BLaER1 treated with 17β-estradiol and CSF1 and Interleukin-3, amounts not matched to agents 10 nM and 100 nM (cell line): Measurements from ENCODE around the gene KIAA1958.

ENCODE experiments used
- H3K27ac ChIP-seq, 11 experiments: shearing (Covaris generic); formaldehyde crosslinking; 2 replicates each; pipeline ENCODE4 v1.8.1; 2022
- H3K27me3 ChIP-seq, 11 experiments: shearing (Covaris generic); formaldehyde crosslinking; 2 replicates each; pipeline ENCODE4 v1.8.1; 2022
- H3K36me3 ChIP-seq, 11 experiments: shearing (Covaris generic); formaldehyde crosslinking; 2 replicates each; pipeline ENCODE4 v1.8.1; 2022
- H3K4me1 ChIP-seq, 10 experiments: shearing (Covaris generic); formaldehyde crosslinking; 2 replicates each; pipeline ENCODE4 v1.8.1; 2022
- H3K4me2 ChIP-seq, 11 experiments: shearing (Covaris generic); formaldehyde crosslinking; 2 replicates each; pipeline ENCODE4 v1.8.1; 2022
- H3K4me3 ChIP-seq, 10 experiments: shearing (Covaris generic); formaldehyde crosslinking; 2 replicates each; pipeline ENCODE4 v1.8.1; 2022
- H3K9ac ChIP-seq, 11 experiments: shearing (Covaris generic); formaldehyde crosslinking; 2 replicates each; pipeline ENCODE4 v1.8.1; 2022
- H3K9me3 ChIP-seq, 11 experiments: shearing (Covaris generic); formaldehyde crosslinking; replicated peaks in 1 of 11; 2 replicates each; pipeline ENCODE4 v1.8.1; 2022
- H4K20me1 ChIP-seq, 11 experiments: shearing (Covaris generic); formaldehyde crosslinking; 2 replicates each; pipeline ENCODE4 v1.8.1; 2022
- Cebpa-rat ChIP-seq, 11 experiments: shearing (Covaris generic); IDR thresholded peaks; 2 replicates each; pipeline ENCODE4 v1.8.1; 2022

The KIAA1958 gene

GRCh38 chr9:112550531-112550930 is 63.9 kb downstream of the KIAA1958 start:
- no peaks in the 10 kb centered on the region for H3K27me3 ChIP-seq
- peaks cover 6 to 35% (median 20%) of the 10 kb centered on the region in 10 experiments; a peak in 17 of 20 replicates for H3K4me1 ChIP-seq
- no peak for TF ChIP-seq Cebpa-rat (IDR thresholded peaks at IDR 0.05)

DNA sequence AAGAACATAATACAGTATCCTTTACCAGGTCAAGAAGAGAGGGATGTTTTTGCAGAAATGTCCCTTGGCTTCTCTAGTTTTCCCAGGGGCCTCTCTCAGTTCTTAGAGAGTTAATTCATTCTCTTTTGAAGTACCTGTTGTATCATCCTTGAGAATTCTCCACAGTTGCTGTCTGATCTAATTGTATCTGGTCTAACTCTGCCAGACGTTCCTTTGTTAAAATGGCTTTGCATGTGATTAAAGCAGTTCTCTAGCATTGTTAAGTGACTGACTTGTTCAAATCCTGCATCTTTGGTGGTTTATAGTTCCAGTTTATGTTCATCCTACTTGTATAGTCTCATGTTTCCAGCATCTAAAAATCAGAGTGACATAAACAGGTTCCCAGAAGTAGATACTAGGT is 65.0 kb downstream of the KIAA1958 start:
- Histone ChIP-seq H3K4me2 (no peak overlapping the region), H4K20me1 (peaks cover 0 to 46% (median 7%) of the 10 kb centered on the region in 11 experiments; a peak in 8 of 22 replicates), H3K27me3 (no peaks in the 10 kb centered on the region), H3K9ac (no peak overlapping the region), H3K36me3 (peaks cover 0 to 21% (median 11%) of the 10 kb centered on the region in 11 experiments; a peak in 10 of 22 replicates), H3K9me3 (peaks cover 0 to 11% (median 5%) of the 10 kb centered on the region in 11 experiments; a peak in 8 of 22 replicates), H3K4me3 (no peak overlapping the region), H3K4me1 (peaks cover 6 to 30% (median 20%) of the 10 kb centered on the region in 10 experiments; a peak in 17 of 20 replicates), H3K27ac (no peak overlapping the region)
- TF ChIP-seq Cebpa-rat (IDR thresholded peaks at IDR 0.05), result no peak

More at GRCh38 chr9:112550531-112550930, 63.9 kb downstream of the KIAA1958 start:
- Histone ChIP-seq H3K27ac (no peak overlapping the region), H3K4me2 (peak overlapping the region in 2 of 11 experiments; percentile 63 to 65; a peak in 4 of 22 replicates), H4K20me1 (peaks cover 0 to 35% (median 3%) of the 10 kb centered on the region in 11 experiments; a peak in 6 of 22 replicates), H3K9ac (no peak overlapping the region), H3K9me3 (peaks cover 0 to 18% (median 12%) of the 10 kb centered on the region in 11 experiments; a peak in 11 of 22 replicates), H3K4me3 (no peak overlapping the region), H3K36me3 (peaks cover 0 to 25% (median 10%) of the 10 kb centered on the region in 11 experiments; a peak in 9 of 22 replicates)

DNA sequence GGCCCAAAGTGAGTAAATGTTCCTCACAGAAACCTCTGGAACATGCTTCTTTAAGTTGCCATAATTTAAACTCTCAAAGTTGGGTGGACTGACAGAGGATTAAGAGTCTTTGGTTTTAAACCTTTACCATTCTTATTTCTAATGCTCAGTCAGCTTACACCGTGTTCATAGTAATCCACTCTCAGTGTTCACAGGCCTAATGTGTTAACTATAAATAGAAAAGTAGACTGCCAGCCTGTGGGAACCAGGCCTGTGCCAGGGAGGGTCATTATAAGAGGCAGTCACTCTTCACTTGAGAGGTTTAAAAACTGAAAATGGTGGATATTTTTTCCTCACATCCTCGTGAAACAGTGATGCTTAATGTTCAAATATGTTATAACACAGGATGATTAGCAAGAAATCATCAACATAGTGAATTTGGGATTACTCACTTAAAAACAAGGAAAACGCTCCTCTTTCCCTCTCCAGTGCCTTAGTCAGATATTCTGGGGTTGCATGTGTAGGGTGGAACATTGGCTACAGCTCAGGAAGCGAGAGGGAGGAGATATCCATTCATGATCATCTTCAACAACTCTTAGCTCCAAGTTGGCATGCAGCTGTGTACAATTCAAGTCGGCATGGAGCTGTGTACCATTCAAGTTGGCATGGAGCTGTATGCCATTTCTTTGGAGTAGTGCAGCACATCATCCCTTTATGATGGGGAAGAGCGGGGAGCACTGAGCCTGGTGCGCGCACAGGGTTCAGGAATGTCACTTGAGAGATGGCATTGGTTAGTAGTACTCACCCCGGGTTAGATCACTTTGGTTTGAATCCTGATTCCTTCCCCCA is 65.8 kb downstream of the KIAA1958 start:
- Histone ChIP-seq H3K27me3 (no peaks in the 10 kb centered on the region), H3K9me3 (peaks cover 0 to 4% (median 0%) of the 10 kb centered on the region in 11 experiments; a peak in 2 of 22 replicates), H4K20me1 (peaks cover 0 to 54% (median 8%) of the 10 kb centered on the region in 11 experiments; a peak in 9 of 22 replicates), H3K4me1 (peaks cover 6 to 30% (median 20%) of the 10 kb centered on the region in 10 experiments; a peak in 17 of 20 replicates), H3K27ac (no peak overlapping the region), H3K36me3 (peaks cover 0 to 27% (median 11%) of the 10 kb centered on the region in 11 experiments; a peak in 10 of 22 replicates), H3K4me3 (no peak overlapping the region), H3K9ac (no peak overlapping the region), H3K4me2 (no peak overlapping the region)
- no peak for TF ChIP-seq Cebpa-rat (IDR thresholded peaks at IDR 0.05)

DNA sequence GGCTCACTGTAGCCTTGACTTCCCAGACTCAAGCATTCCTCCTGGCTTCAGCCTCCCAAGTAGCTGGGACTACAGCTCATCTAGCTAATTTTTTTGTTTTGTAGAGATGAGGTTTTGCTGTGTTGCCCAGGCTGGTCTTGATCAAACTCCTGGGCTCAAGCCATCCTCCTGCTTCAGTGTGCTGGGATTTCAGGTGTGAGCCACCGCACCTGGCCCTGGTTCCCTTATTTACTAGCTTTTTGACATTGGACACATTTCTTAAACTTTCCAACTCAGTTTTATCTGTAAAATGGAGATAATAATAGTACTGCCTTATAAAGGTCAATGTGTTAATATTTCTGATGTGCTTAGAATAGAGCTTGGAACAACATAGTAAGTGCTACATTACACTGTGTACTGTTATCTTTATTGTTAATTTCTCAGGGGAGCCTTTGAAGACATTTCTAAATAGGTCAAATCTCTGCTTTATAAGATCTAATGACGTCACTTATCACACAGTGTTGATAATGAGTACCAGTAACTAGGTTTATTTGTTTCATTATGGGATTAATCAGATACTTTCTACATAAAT is 66.7 kb downstream of the KIAA1958 start:
- no peak for TF ChIP-seq Cebpa-rat (IDR thresholded peaks at IDR 0.05)
- no peak overlapping the region for H3K4me3 ChIP-seq
- H3K27ac ChIP-seq, result no peak overlapping the region
- H3K27me3 ChIP-seq, result no peaks in the 10 kb centered on the region
- peaks cover 4 to 24% (median 16%) of the 10 kb centered on the region in 10 experiments; a peak in 17 of 20 replicates for H3K4me1 ChIP-seq
- H3K36me3 ChIP-seq, result peaks cover 0 to 20% (median 11%) of the 10 kb centered on the region in 11 experiments; a peak in 9 of 22 replicates
- peaks cover 0 to 56% (median 8%) of the 10 kb centered on the region in 11 experiments; a peak in 9 of 22 replicates for H4K20me1 ChIP-seq
- H3K9me3 ChIP-seq, result no peaks in the 10 kb centered on the region
- H3K4me2 ChIP-seq, result no peak overlapping the region
- H3K9ac ChIP-seq, result no peak overlapping the region

- no peak for TF ChIP-seq Cebpa-rat (IDR thresholded peaks at IDR 0.05)
- Histone ChIP-seq H4K20me1 (peaks cover 0 to 62% (median 8%) of the 10 kb centered on the region in 11 experiments; a peak in 9 of 22 replicates), H3K27me3 (no peaks in the 10 kb centered on the region), H3K27ac (no peak overlapping the region), H3K9me3 (no peaks in the 10 kb centered on the region; a peak in 1 of 22 replicates), H3K36me3 (peaks cover 0 to 20% (median 11%) of the 10 kb centered on the region in 11 experiments; a peak in 9 of 22 replicates), H3K4me1 (peaks cover 0 to 13% (median 4%) of the 10 kb centered on the region in 10 experiments; a peak in 13 of 20 replicates), H3K9ac (no peak overlapping the region), H3K4me3 (no peak overlapping the region), H3K4me2 (no peak overlapping the region)
These were observed 67.9 kb downstream of the KIAA1958 start for GRCh38 chr9:112554516-112554915.

DNA sequence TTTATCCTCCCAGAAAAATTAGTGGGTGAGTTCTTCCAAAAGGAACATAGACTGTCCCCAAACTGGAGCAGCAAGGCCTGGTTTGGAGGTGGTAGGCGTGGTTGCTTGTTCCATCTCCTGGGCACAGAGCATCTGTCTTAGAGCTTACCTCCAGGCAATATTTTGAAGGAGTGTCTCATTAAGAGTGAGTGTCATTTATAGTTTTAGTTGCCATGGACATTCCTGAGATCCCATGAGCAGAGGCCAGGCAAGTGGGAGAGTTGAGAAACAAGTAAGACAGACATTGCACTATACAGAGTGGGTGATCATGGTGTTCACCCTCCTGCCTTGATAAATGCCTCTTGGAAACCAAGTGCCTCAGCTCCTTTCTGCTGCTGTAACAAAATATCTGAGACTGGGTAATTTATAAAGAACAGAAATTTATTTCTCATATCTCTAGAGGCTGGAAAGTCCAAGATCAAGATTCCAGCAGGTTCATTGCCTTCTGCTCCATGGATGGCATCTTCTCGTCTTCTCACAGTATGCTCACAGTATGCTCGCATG is 68.5 kb downstream of the KIAA1958 start:
- H3K4me1 ChIP-seq, result peaks cover 0 to 6% (median 0%) of the 10 kb centered on the region in 10 experiments; a peak in 7 of 20 replicates
- no peak overlapping the region for H3K9ac ChIP-seq
- peaks cover 0 to 20% (median 11%) of the 10 kb centered on the region in 11 experiments; a peak in 9 of 22 replicates for H3K36me3 ChIP-seq
- H3K4me3 ChIP-seq, result no peak overlapping the region
- no peak for TF ChIP-seq Cebpa-rat (IDR thresholded peaks at IDR 0.05)
- H3K4me2 ChIP-seq, result no peak overlapping the region
- H4K20me1 ChIP-seq, result peaks cover 0 to 64% (median 8%) of the 10 kb centered on the region in 11 experiments; a peak in 10 of 22 replicates
- no peaks in the 10 kb centered on the region for H3K27me3 ChIP-seq
- H3K9me3 ChIP-seq, result no peaks in the 10 kb centered on the region; a peak in 1 of 22 replicates
- no peak overlapping the region for H3K27ac ChIP-seq

- H3K4me1 ChIP-seq, result no peaks in the 10 kb centered on the region
- H3K36me3 ChIP-seq, result peaks cover 0 to 20% (median 11%) of the 10 kb centered on the region in 11 experiments; a peak in 9 of 22 replicates
- no peaks in the 10 kb centered on the region for H3K27me3 ChIP-seq
- no peak for TF ChIP-seq Cebpa-rat (IDR thresholded peaks at IDR 0.05)
- no peak overlapping the region for H3K4me2 ChIP-seq
- no peak overlapping the region for H3K4me3 ChIP-seq
- H4K20me1 ChIP-seq, result peaks cover 0 to 60% (median 8%) of the 10 kb centered on the region in 11 experiments; a peak in 10 of 22 replicates
- no peak overlapping the region for H3K9ac ChIP-seq
- no peaks in the 10 kb centered on the region; a peak in 1 of 22 replicates for H3K9me3 ChIP-seq
- H3K27ac ChIP-seq, result no peak overlapping the region
These were observed 69.3 kb downstream of the KIAA1958 start for GRCh38 chr9:112555844-112556482.
